Heart left ventricle (tissue), 13 donors: ENCODE results near the gene AFAP1L1.

Experiments used
- POLR2A ChIP-seq, 2 donors: fragments of 450-650 bp; IDR thresholded peaks; one replicate each; pipeline ENCODE4 v1.6.1; 2017; ENCODE audit warnings: antibody characterized with exemption in 2 of 2, mild to moderate bottlenecking in 2 of 2, moderate library complexity in 2 of 2
- TF ChIP-seq, protein P1 (sequence below), 12 donors: fragments of 200-600 bp; sonication (generic) in 4 of 12; IDR thresholded peaks; one replicate each; pipeline versions ENCODE4 v1.5.0 to v1.8.0; 2018 to 2022; ENCODE audit warnings: antibody characterized with exemption in 12 of 12, mild to moderate bottlenecking in 5 of 12
- donor health status: ischemic (EF 13 %, LVEDD 7.1; RV severe dilation, severe dysfunction).
- donor health status: DM: no; HTN: yes; CAD: no.
- donor health status: DM: no; HTN: no; CAD: no.
- donor health status: ischemic (EF 25% LVEDD 6.9; RV normal size, moderate dysfunction).
- donor health status: ischemic (EF 25% LVEDD 5.7; RV mildly dilated, moderate dysfunction).
- donor health status: ischemic (EF 35%, LVEDD 5.7; RV mildly dilated, moderate dysfunction).
- donor health status: nonischemic (EF 11% LVEDD 7.7; RV severe dilation, severe dysfunction).
- donor health status: DM: yes; HTN: yes; CAD: no.
- donor health status: PGD.
- donor health status: ischemic (EF 29% LVEDD 5.4; RV normal size, mild dysfunction).
- donor health status: nonischemic (EF 23%, LVEDD 6.1; RV moderate dilation, normal function).

DNA sequence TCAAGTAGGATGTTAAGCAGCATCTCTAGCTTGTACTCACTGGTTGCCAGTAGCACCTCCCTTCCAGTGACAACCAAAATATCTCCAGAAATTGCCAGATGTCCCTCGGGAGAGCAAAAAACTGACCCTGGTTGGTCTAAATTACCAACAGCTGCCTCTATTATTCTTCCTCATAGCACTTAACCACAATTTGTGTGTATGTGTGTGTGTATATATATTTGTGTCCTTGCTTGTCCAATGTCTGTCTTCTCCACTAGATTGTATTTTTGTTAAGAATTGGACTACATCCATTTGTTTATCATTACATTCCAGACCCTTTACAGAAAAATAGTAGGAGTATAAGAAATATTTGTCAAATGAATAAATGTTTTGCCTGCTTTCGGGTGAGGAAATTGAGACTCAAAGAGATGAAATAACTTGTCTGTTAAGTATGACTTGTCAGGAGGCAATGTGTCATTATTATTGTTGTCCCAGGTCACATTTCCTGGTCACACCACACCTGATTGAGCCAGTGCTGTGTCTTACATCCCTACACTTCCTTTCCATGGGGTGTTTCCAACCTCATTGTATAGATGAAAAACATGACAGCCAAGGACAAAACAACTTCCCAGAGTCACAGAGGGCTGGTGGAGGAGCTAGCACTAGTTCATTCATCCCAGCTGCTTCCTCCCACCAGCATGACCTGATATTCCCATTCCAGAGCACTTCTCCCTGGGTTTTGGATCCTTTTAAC, 62.2 kb downstream of the AFAP1L1 start:
- TF ChIP-seq, protein P1, sequence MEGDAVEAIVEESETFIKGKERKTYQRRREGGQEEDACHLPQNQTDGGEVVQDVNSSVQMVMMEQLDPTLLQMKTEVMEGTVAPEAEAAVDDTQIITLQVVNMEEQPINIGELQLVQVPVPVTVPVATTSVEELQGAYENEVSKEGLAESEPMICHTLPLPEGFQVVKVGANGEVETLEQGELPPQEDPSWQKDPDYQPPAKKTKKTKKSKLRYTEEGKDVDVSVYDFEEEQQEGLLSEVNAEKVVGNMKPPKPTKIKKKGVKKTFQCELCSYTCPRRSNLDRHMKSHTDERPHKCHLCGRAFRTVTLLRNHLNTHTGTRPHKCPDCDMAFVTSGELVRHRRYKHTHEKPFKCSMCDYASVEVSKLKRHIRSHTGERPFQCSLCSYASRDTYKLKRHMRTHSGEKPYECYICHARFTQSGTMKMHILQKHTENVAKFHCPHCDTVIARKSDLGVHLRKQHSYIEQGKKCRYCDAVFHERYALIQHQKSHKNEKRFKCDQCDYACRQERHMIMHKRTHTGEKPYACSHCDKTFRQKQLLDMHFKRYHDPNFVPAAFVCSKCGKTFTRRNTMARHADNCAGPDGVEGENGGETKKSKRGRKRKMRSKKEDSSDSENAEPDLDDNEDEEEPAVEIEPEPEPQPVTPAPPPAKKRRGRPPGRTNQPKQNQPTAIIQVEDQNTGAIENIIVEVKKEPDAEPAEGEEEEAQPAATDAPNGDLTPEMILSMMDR (IDR thresholded peaks at IDR 0.05) = no peak
- TF ChIP-seq POLR2A (IDR thresholded peaks at IDR 0.05) = no peak
